IMR-90 (cell line): ENCODE results near the gene PTPRQ. TPM values are rescaled to one million over a fixed set of nuclear protein-coding genes. Genes with fewer than 3 reads are reported as not detected.

Experiments
- ATAC-seq: fragments of 200-7000 bp; cut with Tn5 transposase; 2 replicates; pipeline ENCODE4 v1.9.1; 2020; ENCODE audit warnings: low read depth, mild to moderate bottlenecking, moderate library complexity
- BruUV-seq: library from RNA; stranded (reverse); fragments of 400-500 nt; replicated peaks from 2 replicates; lab custom pipeline; 2021; lab: Mats Ljungman, UMichigan
- CTCF ChIA-PET: fragments of 300-600 bp; formaldehyde crosslinking; extraction: SDS; loops from one replicate; lab custom pipeline; 2021; ENCODE audit warnings: antibody characterized with exemption; lab: Yijun Ruan, JAX
- POLR2A ChIA-PET: fragments of 300-600 bp; sonication (Branson Sonifier 250); formaldehyde crosslinking; loops from one replicate; lab custom pipeline; 2022; ENCODE audit warnings: antibody characterized with exemption; ENCODE audit not compliant: unreplicated experiment; lab: Charles Lee
- DNase-seq: peaks from one replicate; pipeline ENCODE4 v3.0.0; 2013
- H2AFZ ChIP-seq: replicated peaks from 2 replicates; pipeline ENCODE3; 2013; ENCODE audit warnings: low read length, mild to moderate bottlenecking; ENCODE audit not compliant: poor library complexity
- H2AK5ac ChIP-seq: 2 replicates; pipeline ENCODE4 v1.6.1; 2013; ENCODE audit warnings: low read depth, low read length, inconsistent platforms
- H2AK9ac ChIP-seq: replicated peaks from 2 replicates; pipeline ENCODE3; 2013; ENCODE audit warnings: mild to moderate bottlenecking, low read depth, low read length, moderate library complexity; ENCODE audit not compliant: poor library complexity
- H2BK120ac ChIP-seq: 2 replicates; pipeline ENCODE4 v1.6.1; 2013; ENCODE audit warnings: low read depth, low read length, inconsistent platforms
- H2BK15ac ChIP-seq: 3 replicates; pipeline ENCODE4 v1.6.1; 2013; ENCODE audit warnings: low read depth, low read length, inconsistent platforms
- H2BK20ac ChIP-seq: 2 replicates; pipeline ENCODE4 v1.6.1; 2013; ENCODE audit warnings: low read depth, mild to moderate bottlenecking, inconsistent platforms, low read length, moderate library complexity
- H2BK5ac ChIP-seq: 2 replicates; pipeline ENCODE4 v1.6.1; 2013; ENCODE audit warnings: mild to moderate bottlenecking, low read depth, low read length, inconsistent platforms; ENCODE audit not compliant: poor library complexity, severe bottlenecking
- H3K14ac ChIP-seq: replicated peaks from 2 replicates; pipeline ENCODE4 v1.6.1; 2013; ENCODE audit warnings: low read depth, low read length, inconsistent platforms
- H3K18ac ChIP-seq: 2 replicates; pipeline ENCODE4 v1.6.1; 2013; ENCODE audit warnings: low read depth, low read length, control low read depth
- H3K23ac ChIP-seq: 2 replicates; pipeline ENCODE4 v1.6.1; 2013; ENCODE audit warnings: low read depth, low read length, inconsistent platforms
- H3K27ac ChIP-seq: 2 replicates; pipeline ENCODE4 v1.5.1; 2013; ENCODE audit warnings: mild to moderate bottlenecking, control low read depth, low read length; ENCODE audit not compliant: insufficient read depth
- H3K27me3 ChIP-seq: 2 replicates; pipeline ENCODE4 v1.6.1; 2013; ENCODE audit warnings: low read length; ENCODE audit not compliant: control insufficient read depth, insufficient read depth
- H3K36me3 ChIP-seq: 2 replicates; pipeline ENCODE4 v1.6.1; 2013; ENCODE audit warnings: low read length, mixed read lengths; ENCODE audit not compliant: control insufficient read depth, insufficient read depth
- H3K4ac ChIP-seq: 2 replicates; pipeline ENCODE4 v1.6.1; 2013; ENCODE audit warnings: low read depth, low read length, inconsistent platforms
- H3K4me1 ChIP-seq: 2 replicates; pipeline ENCODE4 v1.6.1; 2013; ENCODE audit warnings: low read length, mixed read lengths; ENCODE audit not compliant: control insufficient read depth, insufficient read depth
- H3K4me2 ChIP-seq: 2 replicates; pipeline ENCODE4 v1.6.1; 2013; ENCODE audit warnings: low read depth, mild to moderate bottlenecking, control low read depth, low read length, moderate library complexity
- H3K4me3 ChIP-seq: 2 replicates; pipeline ENCODE4 v1.5.1; 2013; ENCODE audit warnings: low read depth, mild to moderate bottlenecking, control low read depth, low read length, moderate library complexity; ENCODE audit not compliant: insufficient read depth
- H3K56ac ChIP-seq: 2 replicates; pipeline ENCODE4 v1.6.1; 2013; ENCODE audit warnings: low read length, inconsistent platforms; ENCODE audit not compliant: insufficient read depth; ENCODE audit errors: extremely low read depth
- H3K79me1 ChIP-seq, 2 experiments: 2 replicates each; pipeline ENCODE4 v1.6.1; 2013; ENCODE audit warnings: low read length in 2 of 2, inconsistent platforms in 1 of 2, low read depth in 1 of 2
- H3K9ac ChIP-seq: 2 replicates; pipeline ENCODE4 v1.6.1; 2013; ENCODE audit warnings: low read depth, low read length, control low read depth
- H3K9me1 ChIP-seq: 2 replicates; pipeline ENCODE4 v1.6.1; 2013; ENCODE audit warnings: low read length, inconsistent platforms; ENCODE audit not compliant: insufficient read depth
- H3K9me3 ChIP-seq: 2 replicates; pipeline ENCODE4 v1.6.1; 2013; ENCODE audit warnings: low read length; ENCODE audit not compliant: control insufficient read depth, insufficient read depth
- H4K20me1 ChIP-seq: 2 replicates; pipeline ENCODE4 v1.6.1; 2013; ENCODE audit warnings: low read length, inconsistent platforms; ENCODE audit not compliant: insufficient read depth
- H4K5ac ChIP-seq: 2 replicates; pipeline ENCODE4 v1.6.1; 2013; ENCODE audit warnings: mild to moderate bottlenecking, low read depth, low read length, control low read depth
- H4K8ac ChIP-seq, 2 experiments: 2 replicates each; pipeline ENCODE4 v1.6.1; 2013; ENCODE audit warnings: low read depth in 2 of 2, low read length in 2 of 2, control low read depth in 1 of 2, inconsistent platforms in 1 of 2
- H4K91ac ChIP-seq: 2 replicates; pipeline ENCODE4 v1.6.1; 2013; ENCODE audit warnings: low read depth, low read length, inconsistent platforms; ENCODE audit not compliant: insufficient read depth
- MAFK ChIP-seq: IDR thresholded peaks from 2 replicates; pipeline ENCODE4 v1.6.1; 2012; ENCODE audit warnings: low read depth, low read length, improper control_type of control experiment
- RAD21 ChIP-seq: IDR thresholded peaks from 2 replicates; pipeline ENCODE4 v1.6.1; 2012; ENCODE audit warnings: low read length, improper control_type of control experiment
- WGBS, 2 experiments: methylation state at CpG; one replicate each; pipeline versions ENCODE4 v1.1.5 to v1.1.7; 2013; ENCODE audit warnings: missing lambda C conversion rate in 2 of 2; ENCODE audit not compliant: insufficient read length in 1 of 2; ENCODE audit errors: extremely low coverage in 2 of 2; 5-methylcytosine and 5-hydroxymethylcytosine counted together
- dilution Hi-C: fragments of 300-500 bp; cut with HindIII; formaldehyde crosslinking; loops from one replicate; pipeline ENCODE4 v1.14.3; 2018; ENCODE audit warnings: low sequenced_read_pairs; ENCODE audit not compliant: unreplicated experiment
- in situ Hi-C: fragments of 300-500 bp; cut with MboI; formaldehyde crosslinking; loops from 3 replicates; pipeline ENCODE4 v1.14.3; 2019; ENCODE audit warnings: low sequenced_read_pairs, inconsistent platforms, mixed read lengths
- intact Hi-C: fragments of 100-400 bp; cut with micrococcal nuclease; formaldehyde crosslinking; loops from 2 replicates; pipeline ENCODE4 v1.10.0; 2022
- polyA plus RNA-seq, 3 experiments: library from polyadenylated mRNA; depleted of rRNA; stranded (reverse); fragments of >200 nt; gene quantifications; 2 replicates each; pipeline ENCODE4 v1.2.3, GENCODE V29; 2012; ENCODE audit warnings: low replicate concordance in 1 of 3
- total RNA-seq: library from RNA; depleted of rRNA; stranded (reverse); fragments of >200 nt; gene quantifications from 2 replicates; pipeline ENCODE4 v1.2.3, GENCODE V29; 2012

Gene PTPRQ
- total and polyA plus RNA-seq, 2 of the 4 experiments (the other 2 are of a cell fraction) = 0.96 to 1.4 TPM

- intact Hi-C loops = no loop called here
- Histone ChIP-seq H2BK5ac (no peak overlapping the region), H3K27ac (no peak overlapping the region), H4K20me1 (no peaks in the 10 kb centered on the region), H3K4me3 (no peak overlapping the region), H3K36me3 (no peaks in the 10 kb centered on the region), H3K79me1 (no peaks in the 10 kb centered on the region), H3K14ac (no peak overlapping the region), H3K9ac (no peak overlapping the region), H4K8ac (no peak overlapping the region), H3K56ac (no peak overlapping the region), H3K4ac (no peak overlapping the region), H3K18ac (no peak overlapping the region), H4K5ac (no peak overlapping the region), H3K4me2 (no peak overlapping the region), H3K4me1 (no peaks in the 10 kb centered on the region), H4K91ac (no peak overlapping the region), H2AK5ac (no peak overlapping the region), H3K27me3 (no peaks in the 10 kb centered on the region), H2BK120ac (no peak overlapping the region), H2AK9ac (no peak overlapping the region), H3K9me3 (no peaks in the 10 kb centered on the region), H2AFZ (no peak overlapping the region), H2BK20ac (no peak overlapping the region), H3K23ac (no peak overlapping the region), H3K9me1 (no peaks in the 10 kb centered on the region), H2BK15ac (no peak overlapping the region)
- ATAC-seq = no peak
- no CpG with 5 or more reads among the region's 1 CpG for WGBS, 2 experiments
- TF ChIP-seq MAFK (peak; percentile 79), RAD21 (no peak)
- in situ Hi-C loops = no loop called here
- ChIA-PET POLR2A (no interaction called here), CTCF (interaction anchor here (0.6 to 0.7 kb wide), 2 partner anchors 14 to 728 kb away, joined by 3 read pairs; no protein-coding TSS in a partner anchor)
- no peak for DNase-seq
- BruUV-seq = no TSS peak
- dilution Hi-C loops = no loop called here
These were observed 234.0 kb downstream of the PTPRQ start for GRCh38 chr12:80677994-80678393.
